HL-60/S4 treated with phorbol 12-myristate 13-acetate at 8.2 ng/mL for 4 days and 3 days (cell line): ENCODE data around the gene TRIM47.

Experiments
- in situ Hi-C: fragments of 300-500 bp; cut with MboI; formaldehyde crosslinking; loops from 2 replicates; pipeline ENCODE4 v1.15.0; 2022; ENCODE audit warnings: low sequenced_read_pairs

The TRIM47 gene

DNA sequence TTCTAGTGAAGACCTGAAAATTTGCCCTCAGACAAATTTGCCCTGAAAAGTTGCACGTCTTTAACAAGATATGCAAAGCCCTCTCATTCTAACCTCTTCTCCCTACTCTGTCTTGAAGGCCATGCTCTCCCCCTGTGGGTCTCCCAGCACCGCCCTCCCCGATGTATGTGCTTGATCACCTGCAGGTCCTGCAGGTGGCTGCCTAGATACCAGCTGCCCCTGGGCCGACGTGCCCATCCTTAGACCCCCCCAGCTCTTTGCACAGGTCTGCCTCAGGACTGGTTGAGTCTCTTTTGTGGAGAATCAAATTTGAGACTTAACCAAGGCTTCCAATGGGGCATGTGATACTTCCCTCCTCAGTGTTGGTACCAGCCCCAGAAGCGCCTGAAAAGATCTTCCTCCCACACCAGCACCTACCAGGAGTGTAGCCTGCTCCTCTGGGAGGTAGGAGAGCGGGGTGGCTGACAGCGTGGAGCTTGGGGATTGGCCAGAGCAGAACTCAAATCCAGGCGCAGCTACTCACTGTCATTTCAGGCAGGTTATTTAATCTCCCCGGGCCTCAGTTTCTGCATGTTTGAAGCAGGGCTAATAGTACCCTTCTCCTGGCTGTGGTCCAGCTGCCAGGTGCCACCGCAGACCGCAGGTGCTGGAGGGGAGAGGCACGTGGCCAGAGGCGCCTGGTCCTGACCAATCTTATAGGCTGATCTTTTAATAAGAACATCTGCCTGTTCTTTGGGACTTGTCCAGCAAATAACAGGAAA, 30.9 kb upstream of the TRIM47 start:
- in situ Hi-C loops: loop anchor here (10.0 kb wide), 1 partner anchor 96 kb away; the partner anchor contains the start of gene CDK3

DNA sequence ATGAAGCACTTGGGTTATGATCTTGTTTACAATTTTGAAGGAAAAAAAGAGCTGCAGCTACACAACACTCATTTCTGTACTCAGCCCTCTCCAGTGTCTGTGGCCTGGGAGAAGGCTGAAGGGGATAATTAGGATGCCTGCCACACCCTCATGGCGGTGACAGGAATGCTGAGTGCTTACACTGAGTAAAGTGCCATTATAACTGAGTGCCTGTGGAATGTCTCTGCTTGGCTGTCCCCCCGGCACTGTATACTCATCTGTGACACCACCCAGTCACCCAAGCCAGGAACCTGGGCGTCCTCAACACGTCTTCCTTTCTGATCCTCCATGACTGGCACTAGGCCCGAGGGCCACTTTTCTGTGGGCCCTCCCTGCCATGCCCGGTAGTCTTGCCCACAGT, 29.8 kb upstream of the TRIM47 start:
- in situ Hi-C loops: loop anchor here (10.0 kb wide), 1 partner anchor 97 kb away; the partner anchor contains the start of gene CDK3

DNA sequence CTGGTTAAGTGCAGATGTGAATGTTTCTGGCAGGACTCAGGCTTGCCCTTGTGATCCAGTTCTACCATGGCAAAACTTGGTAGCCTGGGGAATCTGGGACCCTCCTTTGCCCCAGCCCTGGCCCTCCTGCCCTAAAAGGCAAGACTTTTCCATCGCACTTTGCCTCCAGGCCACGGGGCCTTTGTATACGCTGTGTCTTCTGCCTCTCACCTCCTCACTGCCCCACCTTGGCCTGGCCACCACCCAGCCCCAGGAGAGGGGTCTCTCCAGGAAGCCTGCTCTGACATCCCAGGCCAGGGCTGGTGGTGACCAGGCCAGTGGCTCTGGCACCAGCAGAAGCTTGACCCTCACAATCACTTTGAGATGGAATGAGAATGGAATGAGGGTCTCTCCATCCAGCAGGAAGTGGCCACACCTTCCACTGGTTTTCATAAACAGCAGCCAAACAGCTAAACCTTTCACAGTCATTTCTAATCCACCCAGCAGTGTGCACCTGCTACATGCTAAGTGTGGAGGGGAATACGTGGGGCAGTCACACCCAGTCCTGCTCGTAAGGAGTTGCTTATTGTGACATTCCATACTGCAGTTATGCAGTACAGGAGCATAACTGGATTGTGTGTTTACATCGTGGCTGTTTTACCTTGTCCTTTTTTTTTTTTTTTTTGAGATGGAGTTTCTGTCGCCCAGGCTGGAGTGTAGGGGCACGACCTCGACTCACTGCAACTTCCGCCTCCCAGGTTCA, 27.9 kb upstream of the TRIM47 start:
- in situ Hi-C loops: loop anchor here (10.0 kb wide), 1 partner anchor 98 kb away; the partner anchor contains the start of gene CDK3

DNA sequence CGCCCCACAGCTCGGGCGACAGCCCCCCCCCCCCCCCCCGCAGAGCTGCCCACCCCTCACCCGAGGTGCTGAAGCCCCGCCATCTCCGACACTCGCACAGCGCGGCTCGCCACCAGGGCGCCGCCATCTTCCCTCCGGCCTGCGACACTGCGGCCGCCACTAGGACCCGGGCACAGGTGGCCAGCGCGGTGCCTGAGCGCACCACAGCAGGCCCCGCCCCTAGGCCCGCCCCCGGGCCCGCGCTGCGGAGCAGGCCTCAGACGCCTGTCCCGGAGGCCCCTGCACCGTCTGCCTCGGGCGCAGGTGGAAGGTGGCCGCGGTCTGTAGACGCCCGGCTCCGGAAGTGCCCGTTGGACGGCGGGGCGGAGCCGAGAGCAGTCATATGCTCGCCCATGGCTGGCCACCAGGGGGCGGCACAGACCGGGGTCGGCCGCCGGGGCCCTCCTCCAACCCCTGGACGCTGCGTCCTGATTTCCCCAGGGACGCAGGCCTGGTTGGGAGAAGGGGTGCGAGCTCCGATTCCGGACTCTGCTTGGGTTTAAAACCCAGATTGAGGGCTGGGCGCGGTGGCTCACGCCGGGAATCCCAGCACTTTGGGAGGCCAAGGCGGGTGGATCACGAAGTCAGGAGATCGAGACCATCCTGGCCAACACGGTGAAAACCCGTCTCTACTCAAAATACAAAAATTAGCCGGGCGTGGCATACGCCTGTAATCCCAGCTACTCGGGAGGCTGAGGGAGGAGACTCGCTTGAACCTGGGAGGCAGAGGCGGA, 26.6 kb upstream of the TRIM47 start, which contains the start of gene MRPL38:
Gene MRPL38, minus strand, starts transcription at position 136 of the 773 bp plus-strand sequence. Its CDS starts 9 bp downstream, at position 127.
- in situ Hi-C loops: loop anchor here (10.0 kb wide), 1 partner anchor 100 kb away; the partner anchor contains the start of gene CDK3

DNA sequence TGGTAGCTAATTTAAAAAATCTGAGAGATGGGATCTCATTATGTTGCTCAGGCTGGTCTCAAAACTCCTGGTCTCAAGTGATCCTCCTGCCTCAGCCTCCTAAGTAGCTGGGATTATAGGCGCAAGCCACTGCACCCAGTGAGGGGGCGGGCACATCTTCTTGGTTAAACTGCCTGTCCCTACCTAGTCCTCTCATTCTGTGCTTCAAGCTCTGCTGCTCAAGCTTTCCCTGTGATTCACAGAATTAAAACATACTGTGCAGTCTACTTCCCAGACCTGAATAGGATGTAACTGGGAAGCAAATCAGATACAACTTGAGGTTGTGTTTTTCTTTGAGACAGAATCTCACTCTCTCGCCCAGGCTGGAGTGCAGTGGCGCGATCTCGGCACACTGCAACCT, 24.0 kb upstream of the TRIM47 start:
- in situ Hi-C loops: loop anchor here (10.0 kb wide), 1 partner anchor 102 kb away; the partner anchor contains the start of gene CDK3

DNA sequence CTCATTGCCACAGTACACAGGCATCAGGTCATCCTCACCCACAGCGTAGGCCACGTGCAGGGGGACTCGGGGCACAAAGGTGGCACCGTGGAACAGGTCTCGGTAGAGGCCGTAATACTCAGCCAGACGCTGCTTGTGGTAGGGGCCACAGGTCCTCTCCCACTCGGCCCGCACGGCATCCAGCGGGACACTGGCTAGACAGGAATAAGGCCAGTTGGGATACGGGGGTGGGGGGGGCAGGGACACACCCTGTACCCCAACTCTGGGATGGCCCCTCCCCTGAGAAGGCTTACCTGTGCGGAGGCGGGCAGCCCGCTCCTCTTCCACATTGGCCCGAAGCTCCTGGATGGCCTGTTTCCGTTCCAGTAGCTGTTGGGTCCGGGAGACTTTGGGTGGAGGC, 23.3 kb upstream of the TRIM47 start:
- in situ Hi-C loops: loop anchor here (10.0 kb wide), 1 partner anchor 103 kb away; the partner anchor contains the start of gene CDK3

DNA sequence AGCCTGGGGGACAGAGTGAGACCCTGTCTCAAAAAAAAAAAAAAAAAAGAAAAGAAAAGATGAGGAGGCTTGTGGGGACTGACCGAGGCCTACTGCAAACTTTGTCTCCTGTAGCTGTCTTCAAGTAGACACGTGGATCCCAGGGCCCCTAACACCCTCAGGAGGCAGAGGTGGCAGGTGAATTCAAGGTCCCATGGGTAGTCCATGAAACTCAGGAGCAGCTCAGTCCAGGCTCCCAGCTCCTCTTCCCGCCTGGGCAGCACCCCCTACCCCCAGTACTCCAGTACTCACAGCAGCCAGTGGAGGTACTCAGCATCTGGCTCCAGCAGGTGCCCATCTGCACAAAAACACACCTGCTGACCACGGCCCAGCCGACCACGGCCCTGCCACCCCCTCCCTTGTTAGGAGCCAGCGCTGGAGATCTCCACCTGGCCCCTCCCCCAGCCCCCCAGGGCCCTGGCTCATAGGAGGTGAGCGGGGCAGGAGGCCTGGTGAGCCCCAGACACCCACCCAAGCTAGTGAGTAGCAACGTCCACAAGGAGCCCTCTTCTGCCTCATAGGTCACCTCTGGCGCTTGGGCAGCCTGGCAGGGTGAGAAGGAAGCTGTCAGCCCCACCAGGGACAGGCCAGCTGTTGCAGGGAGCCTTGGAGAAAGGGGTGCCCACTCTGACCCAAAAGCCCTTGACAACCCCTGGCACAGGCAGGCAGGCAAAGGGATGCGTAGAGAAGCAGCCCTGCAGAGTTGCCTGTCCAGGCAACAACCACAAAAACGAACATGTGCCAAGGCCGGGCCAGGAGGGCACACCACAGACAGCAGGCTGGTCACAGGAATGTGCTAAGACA, 22.5 kb upstream of the TRIM47 start:
- in situ Hi-C loops: loop anchor here (10.0 kb wide), 1 partner anchor 104 kb away; the partner anchor contains the start of gene CDK3

DNA sequence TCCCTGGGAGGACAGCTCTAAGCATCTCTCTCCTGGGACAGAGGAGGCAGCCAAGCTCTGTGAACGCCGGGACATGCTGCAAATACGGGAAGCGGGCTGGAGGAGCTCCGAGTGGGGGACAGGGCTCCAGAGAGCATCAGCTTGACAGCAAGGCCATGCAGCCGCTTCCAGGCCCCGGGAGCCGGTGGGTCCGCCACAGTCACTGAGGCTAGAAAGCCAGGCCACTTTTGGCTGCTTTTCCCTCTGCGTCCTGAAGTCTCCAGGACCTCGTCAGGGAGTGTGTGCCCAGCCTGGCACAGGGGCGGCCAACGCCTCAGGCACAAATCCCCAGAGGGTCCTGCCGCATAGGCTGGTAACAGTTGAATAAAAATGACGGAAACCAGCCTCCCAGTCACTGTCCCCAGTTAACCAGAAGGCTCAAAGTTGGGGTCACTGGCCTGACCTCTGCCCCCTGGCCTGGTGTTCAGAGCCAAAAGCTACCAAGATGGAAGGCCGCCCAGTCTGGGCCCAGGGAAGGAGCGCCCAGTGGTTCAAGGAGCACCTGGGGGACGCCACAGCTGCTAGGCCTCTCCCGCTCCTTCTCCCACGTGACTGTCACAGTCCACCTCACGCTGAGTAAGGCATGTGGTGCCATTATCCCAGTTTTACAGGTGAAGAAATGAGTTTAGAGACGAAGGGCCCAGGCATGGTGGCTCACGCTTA, 21.5 kb upstream of the TRIM47 start:
- in situ Hi-C loops: loop anchor here (10.0 kb wide), 1 partner anchor 105 kb away; the partner anchor contains the start of gene CDK3

DNA sequence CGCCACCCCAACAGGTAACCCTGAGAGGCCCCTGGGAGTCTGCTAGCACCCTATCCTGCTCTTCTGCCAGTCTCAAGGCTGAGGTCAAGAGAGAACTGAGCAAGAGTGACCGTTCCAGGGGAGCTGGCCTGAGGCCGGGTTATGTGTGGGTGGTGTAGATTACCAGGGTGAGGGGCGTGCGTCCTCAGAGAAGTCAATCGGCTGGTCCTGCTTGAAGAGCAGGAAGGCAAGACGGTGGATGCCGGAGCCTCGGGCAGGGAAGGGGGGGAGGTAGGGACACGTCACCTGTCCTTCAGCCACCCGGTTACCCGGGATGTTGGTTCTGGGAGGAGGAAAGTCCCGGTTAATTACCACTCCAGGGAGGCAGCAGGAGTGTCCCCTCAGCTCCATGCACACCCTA, 21.0 kb upstream of the TRIM47 start:
- in situ Hi-C loops: no loop called here

DNA sequence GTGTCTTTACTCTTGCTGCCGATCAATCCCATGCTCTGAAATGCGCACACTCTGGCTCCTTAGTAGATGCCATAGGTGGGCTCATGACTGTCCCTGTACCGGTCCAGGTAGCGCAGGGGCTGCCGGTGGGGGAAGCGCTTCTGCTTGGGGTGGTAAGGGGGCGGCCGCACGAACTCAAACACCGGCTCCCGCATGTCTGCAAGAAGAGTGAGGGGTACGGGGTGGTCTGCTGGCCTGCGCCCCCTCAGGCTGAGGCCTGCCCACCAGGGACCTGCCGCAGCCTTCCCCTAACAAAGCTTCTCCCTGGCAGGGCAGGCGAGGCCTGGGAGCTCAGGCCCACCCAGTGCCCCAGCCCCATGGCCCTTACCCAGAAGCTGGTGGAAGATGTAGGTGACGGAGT, 20.4 kb upstream of the TRIM47 start:
- in situ Hi-C loops: no loop called here

DNA sequence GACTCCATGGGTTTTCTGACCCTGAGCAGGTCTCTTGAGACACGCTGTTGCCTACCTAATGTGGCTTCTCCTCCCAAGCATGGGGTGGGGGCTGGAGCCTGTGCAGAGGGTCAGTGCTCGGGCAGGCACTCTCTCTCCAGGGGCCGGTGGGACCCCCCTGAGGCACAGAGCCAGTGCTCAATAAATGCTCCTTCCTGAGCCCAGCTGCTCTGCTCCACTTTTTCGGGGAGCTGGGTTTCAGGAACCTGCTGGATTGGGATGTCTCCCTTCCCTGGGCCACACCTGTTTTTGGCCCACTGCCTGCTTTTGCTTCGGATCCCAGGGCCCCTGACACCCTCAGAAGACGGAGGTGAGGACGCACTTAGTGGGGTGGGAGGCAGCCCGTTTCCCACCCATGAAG, 19.7 kb upstream of the TRIM47 start:
- in situ Hi-C loops: no loop called here

DNA sequence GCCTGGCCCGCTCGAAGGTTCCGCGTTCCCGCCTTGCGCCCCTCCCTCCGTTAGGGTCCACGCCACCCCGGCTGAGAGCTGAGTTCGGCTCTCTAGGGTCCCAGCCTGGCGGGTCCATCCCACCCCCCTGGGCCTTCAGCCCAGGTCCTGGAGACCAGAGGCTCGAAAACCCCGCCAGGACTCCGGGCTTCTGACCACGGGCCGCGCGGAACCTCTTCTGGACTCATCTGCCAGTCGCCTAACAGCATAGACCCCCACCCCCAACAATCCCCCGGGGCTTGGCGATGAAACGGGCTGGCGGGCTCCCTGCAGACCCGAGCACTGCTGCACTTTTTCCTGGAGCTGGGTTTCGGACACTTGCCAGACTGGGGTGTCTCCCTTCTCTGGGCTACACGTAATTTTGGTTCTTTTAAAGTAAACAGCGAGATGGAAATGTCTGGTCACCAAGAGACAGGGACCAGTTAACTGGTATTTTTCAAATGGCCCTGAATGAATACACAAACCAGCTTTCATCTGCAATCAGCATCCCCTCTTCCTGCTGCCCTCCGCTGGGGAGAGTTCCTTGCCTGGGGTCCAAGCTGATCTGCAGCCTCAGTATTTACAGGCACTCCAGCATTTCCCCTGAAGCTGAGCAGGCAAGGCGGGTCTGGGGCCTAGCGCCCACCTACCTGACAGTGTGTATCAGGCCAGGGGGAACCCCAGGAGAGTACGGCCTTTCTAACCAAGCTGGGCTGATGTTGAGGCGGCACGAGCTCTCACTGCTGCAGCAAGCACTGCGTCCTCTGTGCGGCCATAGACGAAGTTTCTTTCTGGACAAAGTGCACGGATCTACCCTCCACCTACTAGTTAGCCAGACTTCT, 19.0 kb upstream of the TRIM47 start:
- in situ Hi-C loops: no loop called here

DNA sequence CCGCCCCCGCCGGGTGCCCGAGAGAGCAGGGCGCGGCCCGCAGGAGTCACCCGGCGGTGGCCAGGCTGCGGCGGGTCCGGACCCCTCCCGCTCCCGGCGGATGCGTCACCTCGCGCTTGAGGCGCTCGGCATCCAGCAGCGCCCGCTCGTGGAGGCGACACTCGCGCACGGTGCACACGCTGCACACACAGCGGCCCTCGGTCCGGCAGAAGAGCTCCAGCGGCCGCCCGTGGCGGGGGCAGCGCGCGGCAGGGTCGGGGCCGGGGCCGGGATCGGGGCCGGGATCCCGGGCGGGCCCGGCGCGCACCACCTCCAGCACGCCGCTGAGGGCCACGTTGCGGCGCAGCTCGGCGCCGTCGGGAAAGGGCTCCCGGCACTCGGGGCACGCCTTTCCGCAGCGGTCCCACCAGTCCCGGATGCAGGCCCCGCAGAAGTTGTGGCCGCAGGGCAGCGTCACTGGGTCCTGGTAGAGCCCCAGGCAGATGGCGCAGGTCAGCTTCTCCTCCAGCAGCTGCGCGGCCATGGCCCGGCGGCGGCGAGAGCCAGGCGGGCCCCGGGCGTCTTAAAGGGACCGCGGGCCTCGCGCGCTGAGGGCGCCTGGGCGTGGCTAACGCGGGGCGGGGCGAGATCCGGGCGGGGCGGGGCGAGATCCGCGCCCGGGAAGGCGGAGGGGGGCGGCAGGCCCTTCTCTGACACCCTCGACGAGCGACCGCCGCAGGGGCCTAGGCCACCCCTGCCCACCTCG, 18.2 kb upstream of the TRIM47 start, which contains the start of gene TRIM65:
Gene TRIM65, minus strand, starts transcription at position 537 of the 745 bp plus-strand sequence. Its CDS starts 14 bp downstream, at position 523.
- in situ Hi-C loops: no loop called here

DNA sequence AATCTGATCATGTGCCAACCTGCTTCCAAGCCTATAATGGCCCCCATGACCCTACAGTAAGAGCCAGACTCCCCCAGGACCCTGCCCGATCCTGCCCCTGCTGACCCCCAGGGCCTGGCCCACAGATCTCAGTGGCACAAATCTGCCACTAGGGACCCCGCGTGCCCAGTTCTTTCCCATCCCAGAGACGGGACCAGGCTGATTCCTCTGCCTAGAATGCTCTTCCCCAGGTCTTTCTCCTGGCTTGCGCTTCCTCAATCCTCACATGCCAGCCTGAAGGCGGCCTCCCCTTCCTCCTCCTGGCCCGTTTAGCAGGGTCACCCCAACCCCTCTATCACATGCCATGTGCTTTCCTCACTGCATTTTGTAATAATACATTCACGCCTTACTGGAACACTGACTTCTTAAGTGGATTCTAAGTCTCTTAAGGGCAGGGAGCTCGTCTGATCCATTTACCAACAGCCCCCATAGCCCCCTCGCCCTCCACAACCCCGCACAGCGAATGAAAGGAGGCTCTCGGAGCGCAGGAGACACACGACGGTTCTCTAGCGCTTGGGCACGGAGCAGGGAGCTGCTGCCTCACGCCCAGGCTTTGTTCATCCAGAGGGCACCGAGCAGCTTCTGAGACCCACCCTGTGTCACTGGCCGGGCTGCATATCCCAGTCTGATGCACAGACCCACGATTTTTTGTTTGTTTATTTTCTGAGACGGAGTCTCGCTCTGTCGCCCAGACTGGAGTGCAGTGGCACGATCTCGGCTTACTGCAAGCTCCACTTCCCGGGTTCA, 17.2 kb upstream of the TRIM47 start:
- in situ Hi-C loops: no loop called here

DNA sequence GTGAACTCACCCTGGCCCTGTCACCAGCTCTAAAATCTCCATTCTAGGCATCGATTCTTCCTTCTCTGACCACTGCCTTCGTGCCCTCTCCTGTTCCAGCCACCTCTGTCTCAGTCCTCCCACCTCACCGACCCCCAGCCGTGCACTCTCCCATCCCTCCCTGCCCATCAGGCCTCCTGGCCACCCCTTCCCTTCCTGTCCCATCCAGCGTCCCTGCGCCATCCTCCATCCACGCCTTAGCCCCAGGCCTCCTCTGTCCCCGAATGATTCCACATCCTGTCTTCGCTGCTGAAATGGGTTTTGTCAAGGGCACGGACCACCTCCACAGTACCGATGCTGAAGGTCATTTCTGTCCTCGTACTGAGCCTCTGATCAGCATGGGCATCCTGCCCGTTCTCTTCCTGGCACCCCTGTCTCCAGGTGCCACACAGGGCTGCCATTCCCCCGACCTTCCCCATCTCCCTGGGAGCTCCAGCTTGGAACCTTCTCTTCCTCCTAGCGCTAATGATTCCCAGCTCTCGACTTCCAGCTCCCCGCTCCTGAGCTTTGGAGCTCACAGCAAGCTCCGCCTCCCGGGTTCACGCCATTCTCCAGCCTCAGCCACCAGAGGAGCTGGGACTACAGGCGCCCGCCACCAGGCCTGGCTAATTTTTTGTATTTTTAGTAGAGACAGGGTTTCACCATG, 15.8 kb upstream of the TRIM47 start:
- in situ Hi-C loops: no loop called here
